GM18867 (cell line): ENCODE results near the gene CETN2.
"Not testable (repeated sequence)": the region's sequence is repeated elsewhere in the genome, so short reads cannot be mapped to it uniquely, and the experiment has no call there.

Experiments
- ATAC-seq: cut with Tn5 transposase; IDR thresholded peaks from one replicate; pipeline ENCODE4 v1.9.1; 2021; ENCODE audit warnings: mild to moderate bottlenecking, moderate library complexity; ENCODE audit not compliant: unreplicated experiment

CETN2 gene

DNA sequence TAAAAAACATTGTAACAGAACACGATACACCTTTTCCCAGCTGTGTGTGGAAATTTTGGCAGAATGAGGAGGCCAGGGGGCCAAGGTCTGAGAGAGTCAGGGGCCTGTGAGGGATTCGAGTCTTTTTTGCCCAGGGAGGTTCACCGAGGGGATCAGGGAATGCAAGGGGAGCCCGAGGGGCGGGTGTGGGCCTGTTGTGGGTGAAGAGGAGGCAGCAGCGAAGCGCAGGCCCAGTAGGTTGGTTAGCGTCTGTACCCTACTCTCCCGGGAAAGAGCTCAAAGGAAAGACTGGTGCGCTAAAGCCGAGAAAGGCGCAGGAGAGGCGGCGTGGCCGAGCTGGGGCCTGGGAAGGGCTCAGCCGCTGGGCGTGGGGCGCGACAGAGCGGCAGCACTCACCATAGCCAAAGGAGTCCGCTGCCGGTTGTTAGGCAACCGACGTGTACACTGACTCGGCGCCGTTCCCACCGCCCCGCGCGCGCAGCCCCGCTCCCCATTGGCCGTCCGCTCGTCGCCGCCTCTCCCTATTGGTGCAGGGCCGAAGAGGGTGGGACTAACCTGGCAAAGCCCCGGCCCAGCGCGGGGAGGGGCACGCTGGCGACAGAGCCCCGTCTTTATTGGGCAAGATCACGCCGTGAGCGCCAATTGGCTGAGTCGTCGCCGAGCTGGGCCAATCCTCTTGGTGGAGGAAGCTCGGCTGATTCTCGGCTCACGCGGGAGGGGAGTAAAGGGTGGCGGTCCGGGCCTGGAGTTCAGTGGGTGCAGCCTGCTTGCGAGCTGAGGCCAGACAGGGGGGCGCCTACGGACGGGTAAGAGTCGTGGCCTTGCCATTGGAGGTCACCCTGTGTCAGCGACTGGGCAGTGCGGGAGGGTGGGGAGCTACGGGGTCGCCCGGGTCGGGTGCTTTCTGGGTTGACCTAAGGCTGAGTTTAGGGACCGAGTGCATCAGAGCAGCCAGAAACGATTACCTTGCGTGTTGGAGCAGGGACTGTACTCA is at the start of gene CETN2, which contains the start of gene NSDHL:
Gene CETN2, minus strand, starts transcription at position 446 of the 994 bp plus-strand sequence. Its CDS starts 47 bp downstream, at position 399.
Gene NSDHL, plus strand, starts transcription at position 752 of the 994 bp plus-strand sequence. CDS start 15,262 bp downstream, outside the sequence.
- ATAC-seq, result peak; percentile 99

DNA sequence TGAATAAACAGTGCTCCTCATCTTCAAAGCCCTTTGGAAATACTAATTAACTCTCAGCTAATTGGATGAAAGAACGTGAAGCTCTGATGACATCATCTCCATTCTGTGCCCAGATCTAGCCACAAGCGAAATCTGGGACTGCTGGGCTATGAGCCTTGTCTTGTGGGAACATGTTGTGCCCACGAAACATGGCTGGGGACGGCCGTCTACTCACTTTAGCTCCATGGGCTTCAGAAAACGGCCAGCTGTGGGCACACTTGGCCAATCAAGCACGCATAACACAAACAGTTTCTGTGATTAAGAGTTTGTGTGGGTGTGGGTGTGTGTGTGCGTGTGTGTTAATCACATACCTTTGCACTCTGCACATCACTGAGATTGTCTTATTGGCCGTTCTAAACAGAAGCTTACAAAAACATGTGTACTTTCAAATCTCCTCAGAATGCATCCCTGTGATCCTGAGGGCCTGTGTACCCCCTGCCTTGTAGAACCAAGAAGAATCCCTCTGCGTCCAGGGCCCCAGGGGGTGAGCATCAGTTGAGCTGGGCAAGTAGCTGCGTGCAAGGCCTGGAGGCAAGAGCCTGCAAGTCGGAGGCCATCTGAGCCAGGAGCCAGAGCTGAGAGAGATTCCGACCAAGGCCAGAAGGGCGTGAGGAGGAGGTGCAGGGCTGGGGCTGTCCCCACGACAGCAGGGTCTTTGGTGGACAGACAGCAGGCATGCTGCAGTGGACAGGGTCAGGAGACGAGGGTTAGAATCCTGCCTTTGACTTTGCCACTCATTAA is 48.6 kb upstream of the CETN2 start:
- no peak for ATAC-seq

DNA sequence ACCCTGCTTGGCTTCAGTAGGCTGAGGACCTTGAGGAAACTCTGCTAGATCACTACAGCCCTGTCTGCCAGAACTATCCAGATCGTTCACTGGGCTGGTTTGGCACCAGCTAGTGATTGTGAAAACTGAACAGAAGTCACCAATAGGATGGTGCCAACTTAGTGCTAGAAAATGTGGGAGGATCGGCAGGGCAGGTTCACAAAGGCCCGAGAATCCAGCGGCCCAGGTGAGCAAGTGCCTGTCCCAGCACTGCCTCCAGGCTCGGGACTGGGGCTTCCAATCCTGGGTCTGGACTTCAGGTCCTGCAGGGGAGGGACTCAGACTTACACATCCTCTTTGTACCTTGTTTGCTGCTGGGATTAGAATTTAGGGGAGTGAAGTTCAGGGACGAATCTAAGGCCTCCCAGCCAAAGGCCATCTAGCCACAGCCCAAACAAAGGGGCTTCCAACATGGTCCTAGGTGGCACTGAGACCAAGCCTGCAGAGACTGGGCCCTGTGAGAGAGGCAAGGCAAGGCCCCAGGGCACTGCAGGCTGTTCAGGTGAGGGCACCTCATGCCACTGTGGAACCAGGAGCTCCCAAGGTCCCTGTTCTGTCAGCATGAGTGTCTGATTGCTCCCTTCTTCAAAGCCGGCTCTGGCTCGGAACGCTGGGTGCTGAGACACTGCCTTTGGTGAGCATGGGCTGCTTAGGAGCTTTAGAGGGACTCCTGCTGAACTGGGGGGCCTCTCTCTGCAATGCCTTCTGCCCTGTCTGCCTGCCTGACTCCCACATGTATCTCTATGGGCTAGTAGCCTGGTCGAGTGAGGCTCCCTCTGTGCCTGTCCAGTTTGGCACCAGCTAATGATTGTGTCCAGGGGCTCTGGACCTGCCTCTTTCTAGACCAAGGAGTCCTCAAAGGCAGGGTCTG is 46.6 kb upstream of the CETN2 start:
- no peak for ATAC-seq

DNA sequence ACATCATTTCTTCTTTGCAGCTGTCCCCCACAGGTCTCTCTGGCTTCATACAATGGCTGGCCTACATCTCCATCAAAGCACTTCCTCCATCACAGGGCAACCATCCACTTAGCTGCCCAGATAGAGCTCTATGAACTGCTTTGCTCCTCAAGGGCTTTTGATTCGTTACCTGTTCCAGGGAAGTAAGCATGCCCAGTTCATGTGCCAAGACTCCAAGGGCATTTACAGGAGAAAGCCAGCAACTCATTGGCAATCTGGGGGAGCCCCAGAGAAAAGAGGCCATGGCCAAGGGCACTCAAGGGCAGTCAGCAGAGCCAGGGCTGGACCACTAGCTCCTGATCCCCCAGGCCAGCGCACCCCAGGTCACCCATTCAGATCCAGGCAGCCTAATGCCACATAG is 42.8 kb upstream of the CETN2 start:
- no peak for ATAC-seq

DNA sequence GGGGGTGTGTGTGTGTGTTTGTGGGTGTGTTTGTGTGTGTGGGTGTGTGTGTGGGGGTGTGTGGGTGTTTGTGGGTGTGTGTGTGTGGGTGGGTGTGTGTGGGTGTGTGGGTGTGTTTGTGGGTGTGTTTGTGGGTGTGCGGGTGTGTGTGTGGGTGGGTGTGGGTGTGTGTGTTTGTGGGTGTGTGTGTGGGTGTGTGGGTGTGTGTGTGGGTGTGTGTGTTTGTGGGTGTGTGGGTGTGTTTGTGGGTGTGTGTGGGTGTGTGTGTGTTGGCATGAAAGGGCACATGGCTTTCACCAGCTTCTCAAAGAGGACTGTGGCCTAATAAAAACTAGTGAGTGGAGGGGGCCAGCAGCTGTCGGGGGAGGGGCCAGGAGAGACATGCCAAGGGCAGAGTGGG is 42.0 kb upstream of the CETN2 start:
- ATAC-seq, result no peak

DNA sequence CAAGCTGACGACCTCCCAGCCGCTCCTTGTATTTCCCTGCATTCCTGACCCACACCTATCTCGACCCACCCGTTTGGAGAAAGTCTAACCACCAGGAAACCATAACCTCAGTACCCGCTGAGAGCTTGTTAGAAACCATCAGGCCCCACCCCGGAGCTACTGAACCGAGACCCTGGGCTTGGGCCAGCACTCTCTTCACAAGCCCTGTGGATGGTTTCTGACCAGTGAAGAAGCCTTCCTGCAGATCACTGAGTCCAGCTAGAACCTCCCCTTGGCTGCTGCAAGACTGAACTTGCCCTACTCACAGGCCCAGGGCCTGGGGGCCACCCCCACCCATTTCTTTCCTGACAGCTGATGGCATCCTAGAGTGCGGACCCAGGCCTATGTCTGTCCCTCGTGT is 40.7 kb upstream of the CETN2 start:
- ATAC-seq, result no peak

DNA sequence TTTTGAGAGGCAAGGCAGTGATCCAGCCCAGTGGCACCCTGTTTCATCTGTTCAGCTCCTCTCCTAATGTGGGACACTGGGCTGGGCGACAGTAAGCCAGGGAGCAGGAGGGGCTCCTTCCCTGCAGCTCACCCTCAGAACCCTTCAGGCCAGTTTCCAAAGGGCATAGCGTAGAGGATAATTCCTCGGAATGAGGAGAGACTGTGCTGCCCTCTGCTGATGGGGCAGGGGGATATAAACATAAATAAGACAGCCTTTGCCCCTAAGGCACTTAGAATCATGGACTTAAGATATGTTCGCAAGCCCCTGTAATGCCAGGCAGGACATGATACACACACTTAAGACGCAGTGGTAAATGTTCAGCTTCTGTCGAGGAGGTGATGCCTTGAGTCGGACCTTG is 39.4 kb upstream of the CETN2 start:
- no peak for ATAC-seq

DNA sequence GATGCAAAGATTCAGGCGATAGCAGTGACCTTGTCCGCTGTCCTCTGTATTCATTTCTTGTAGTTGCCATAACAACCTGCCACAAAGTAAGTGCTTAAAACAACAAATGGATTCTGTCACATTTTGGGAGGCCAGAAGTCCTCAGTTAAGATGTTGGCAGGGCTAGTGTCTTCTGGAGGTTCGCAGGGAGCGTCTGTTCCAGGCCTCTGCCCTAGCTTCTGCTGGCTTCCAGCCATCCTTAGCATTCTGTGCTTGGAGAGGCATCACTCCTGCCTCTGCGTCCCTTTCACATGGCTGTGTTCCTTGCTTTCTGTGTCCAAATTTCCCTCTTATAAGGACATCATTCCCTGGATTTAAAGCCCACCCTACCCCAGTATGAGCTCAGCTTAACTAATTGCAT is 35.8 kb upstream of the CETN2 start:
- ATAC-seq, result no peak

DNA sequence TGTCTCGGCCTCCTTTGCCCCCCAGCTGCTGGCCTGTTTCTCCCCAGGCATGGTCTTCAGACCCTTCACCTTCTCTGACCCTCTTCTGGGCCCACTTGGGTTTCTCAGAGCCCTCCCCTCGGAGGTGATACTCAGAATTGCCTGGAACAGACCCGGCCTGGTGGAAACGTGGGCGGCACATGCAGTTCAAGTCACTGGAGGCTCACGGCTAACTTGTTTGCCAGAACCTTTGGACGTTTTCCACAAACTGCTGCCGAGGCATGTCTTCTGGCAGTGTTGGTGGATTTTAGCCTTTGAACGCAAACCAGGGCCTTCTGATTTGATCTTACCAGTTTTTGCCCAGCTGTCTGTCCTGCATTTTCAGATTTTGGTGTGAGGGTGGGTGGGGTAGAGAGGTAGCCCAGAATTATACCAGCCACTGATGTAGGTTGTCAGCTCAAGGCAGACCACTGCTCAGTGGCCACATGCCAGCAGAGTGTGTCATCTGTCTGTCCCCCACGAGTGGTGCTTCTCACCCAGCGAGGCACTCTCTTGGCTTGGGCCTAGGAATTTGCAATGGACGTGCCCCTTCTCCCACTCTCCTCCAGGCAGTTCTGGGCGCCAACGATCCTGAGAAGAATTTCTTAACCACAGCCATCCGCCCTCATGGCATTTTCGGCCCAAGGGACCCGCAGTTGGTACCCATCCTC is 34.8 kb upstream of the CETN2 start:
- ATAC-seq, result no peak

DNA sequence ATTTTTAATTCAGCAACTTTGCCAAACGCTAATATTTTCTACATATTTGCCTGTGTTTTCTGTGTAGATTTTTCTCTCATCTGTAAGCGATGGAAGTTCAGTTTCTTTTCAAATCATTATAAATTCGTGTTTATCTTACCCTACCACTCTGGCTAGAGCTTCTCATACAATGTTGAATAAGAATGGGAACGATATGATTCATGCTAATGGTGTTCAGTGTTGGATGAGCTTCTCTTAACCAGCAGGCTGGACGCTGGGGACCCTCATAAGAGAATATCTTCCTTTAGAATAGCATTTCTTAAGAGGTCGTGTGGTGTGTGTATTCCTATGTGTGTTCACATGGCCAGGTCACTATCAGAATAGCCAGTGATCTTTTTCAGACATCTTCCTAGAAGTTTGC is 31.3 kb upstream of the CETN2 start:
- ATAC-seq, result no peak

DNA sequence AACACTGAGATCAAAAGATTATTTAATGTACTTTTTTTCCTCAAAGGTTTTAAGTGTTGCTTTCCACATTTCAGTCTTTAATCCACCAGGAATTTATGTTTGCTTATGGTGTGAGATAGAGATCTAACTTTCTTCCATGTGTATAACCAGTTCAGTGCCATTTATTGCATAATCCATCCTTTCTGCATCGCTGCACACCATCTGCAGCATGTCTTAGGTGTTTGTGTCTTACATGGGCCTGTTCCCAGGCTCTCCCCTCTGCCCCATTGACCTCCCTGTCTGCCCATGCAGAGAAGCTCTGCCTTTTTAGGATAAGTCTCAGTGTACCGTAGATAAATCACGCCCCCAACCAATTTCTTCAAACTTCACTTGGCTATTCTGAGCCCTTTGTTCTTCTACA is 30.6 kb upstream of the CETN2 start:
- ATAC-seq, result no peak

DNA sequence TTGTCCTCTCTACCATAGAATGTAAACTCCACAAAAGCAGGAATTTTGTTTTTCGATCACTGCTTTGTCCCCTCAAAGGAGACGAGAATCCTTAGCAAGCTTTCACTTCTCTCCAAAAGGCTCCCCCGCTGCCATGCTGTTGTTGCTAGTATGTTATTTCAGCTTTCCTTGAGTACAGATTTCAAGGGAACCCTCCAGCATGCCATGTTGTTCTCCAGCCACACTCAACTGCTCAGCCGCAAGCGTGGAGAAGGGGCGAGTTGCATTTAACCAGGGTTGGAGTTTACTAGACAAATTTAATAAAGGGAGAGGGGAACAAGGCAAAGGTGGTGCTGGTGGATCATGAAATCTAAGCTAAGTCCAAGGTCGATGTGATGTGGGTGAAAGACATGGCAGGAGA is 23.4 kb upstream of the CETN2 start:
- no peak for ATAC-seq

DNA sequence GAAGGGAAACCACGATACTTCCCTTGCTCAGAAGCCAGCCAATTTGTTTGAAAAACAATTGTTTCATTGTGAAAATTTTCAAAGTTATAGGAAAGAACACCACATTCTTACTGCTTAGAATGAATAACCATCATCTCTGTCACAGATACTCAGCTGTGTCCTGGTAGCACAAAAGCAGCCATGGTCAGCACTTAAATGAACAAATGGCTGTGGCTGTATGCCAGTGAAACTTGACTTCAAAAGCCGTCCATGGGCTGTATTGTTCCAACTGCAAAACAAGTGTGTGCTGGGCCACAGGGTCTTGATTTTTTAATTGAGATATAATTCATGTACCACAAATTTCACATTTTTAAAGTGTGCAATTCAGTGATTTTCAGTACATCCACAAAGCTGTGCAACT is 19.9 kb upstream of the CETN2 start:
- ATAC-seq, result no peak

DNA sequence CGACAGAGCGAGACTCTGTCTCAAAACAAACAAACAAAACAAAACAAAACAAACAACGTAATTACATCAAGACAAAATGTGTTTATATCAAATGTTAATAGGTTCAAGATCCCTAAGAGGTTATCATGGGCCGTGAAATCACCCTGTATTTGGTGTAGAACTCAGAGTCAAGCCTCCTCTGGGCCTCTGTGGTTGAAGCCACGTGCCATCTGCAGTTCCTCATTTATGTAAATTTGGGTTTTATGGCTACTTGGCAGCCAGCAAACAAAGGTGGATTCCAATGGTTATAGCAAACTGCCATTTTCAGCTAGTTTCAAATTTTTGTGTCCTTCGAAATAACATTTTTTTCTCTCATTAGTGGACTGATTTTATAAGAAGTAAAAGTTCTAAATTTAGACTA is 16.7 kb upstream of the CETN2 start:
- ATAC-seq, result no peak

DNA sequence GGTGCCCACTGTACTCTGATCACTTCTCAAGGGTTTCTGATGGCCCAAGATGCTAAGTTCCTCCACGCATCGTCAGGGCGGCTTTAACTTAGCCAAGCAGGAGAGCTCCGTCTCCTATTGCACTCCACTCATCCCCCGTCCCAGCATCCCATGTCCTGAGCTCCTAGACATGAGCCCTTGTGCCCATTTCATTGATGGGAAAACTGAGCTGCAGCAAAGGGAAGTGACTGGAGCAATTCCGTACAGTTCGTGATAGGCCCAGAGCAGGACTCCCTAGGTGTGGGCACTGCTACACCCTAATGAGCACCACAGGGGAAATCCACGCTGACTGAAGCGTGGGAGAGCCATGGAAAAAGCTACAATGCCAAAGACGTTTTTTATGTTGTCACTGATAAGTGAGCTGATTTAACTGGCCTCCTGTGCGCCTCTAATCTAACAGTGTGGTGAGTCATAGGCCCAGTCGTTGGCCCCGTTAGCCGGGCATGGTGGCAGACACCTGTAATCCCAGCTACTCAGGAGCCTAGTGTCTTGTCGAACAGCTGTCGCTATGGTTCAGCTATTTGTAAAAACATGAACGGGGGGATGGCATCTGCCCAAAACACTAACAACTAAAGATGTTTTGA is 15.2 kb upstream of the CETN2 start:
- no peak for ATAC-seq

DNA sequence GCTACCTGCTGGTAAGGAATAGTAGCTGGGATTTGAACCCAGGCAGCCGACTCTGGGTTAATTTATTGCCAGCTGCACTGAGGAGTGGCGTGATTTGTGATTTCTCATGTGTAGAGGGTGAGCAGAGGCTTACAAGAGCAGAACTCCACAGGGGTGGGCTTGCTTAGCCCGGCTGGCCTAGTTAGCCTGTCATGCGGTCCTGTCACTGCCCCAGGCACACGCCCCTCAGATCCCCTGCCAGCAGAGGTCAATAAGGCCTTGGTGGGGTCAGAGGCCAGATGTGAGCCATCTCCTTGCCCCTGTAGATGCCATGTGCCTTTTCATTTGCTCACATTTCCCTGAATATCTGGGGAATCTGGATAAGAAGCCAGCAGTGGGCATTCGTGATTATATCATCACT is 13.7 kb upstream of the CETN2 start:
- ATAC-seq, result no peak

DNA sequence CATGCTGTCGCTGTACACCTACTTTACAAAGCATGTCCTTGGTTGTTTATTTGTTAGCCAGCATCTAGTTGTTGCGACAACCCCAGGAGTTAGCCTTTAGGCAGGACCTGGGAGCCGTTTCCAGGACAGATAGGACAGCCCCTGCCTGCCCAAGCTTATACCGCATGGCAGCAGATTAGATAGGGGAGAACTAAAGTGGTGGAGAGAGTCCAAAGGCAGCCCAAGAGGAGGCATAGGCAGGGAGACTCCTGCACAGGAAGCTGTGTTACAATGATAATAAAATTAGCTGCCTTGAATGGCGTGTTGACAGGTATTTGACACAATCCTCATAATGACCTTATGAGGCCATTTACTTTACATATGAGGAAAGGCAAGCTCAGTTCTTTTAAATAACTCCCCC is 13.3 kb upstream of the CETN2 start:
- no peak for ATAC-seq

DNA sequence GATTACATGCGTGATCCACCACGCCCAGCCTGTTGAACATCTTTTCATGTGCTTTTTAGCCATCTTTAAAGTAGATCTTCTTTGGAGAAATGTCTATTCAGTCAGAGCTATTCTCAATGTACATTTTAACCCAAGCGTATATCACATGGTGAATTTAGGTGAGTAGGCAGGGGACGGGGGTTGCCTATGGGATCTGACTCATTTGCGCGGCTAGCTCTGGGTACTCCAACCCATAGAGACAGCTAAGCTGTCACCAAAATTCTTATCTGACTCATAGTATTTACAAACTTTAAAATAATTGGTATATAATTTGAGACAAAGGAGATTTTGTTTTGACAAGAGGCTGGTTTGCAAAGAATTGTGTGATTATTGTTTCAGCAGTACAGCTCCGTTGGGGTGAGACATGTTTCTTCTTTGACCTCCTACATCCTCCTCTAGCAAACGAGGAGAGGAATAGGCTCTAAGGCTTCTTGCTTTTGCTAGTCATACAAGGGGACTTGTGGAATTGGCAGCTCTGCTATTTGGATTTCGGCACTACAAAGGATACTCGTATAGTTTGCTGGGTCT is 12.3 kb upstream of the CETN2 start:
- no peak for ATAC-seq

DNA sequence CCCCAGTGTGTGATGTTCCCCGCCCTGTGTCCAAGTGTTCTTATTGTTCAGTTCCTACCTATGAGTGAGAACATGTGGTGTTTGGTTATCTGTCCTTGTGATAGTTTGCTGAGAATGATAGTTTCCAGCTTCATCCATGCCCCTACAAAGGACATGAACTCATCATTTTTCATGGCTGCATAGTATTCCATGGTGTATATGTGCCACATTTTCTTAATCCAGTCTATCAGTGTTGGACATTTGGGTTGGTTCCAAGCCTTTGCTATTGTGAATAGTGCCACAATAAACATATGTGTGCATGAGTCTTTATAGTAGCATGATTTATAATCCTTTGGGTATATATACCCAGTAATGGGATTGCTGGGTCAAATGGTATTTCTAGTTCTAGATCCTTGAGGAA is 4.9 kb upstream of the CETN2 start:
- ATAC-seq, result not testable (repeated sequence)
